WTC11 (cell line): Measurements from ENCODE around the gene KBTBD12. TPM values are rescaled to one million over a fixed set of nuclear protein-coding genes. Genes with fewer than 3 reads are reported as not detected.
A peak's percentile ranks its signal among the peaks of the same experiment; 100 is the strongest.

Source experiments
- ATAC-seq: fragments of 200-7000 bp; cut with Tn5 transposase; 2 replicates; pipeline ENCODE4 v1.10.0; 2021; ENCODE audit warnings: mild to moderate bottlenecking, moderate library complexity
- CTCF ChIA-PET: fragments of 300-600 bp; sonication (Branson Sonifier 250); formaldehyde crosslinking; loops from one replicate; lab custom pipeline; 2021; ENCODE audit warnings: antibody characterized with exemption; lab: Charles Lee
- POLR2A ChIA-PET: fragments of 350-600 bp; sonication (Branson Sonifier 250); formaldehyde crosslinking; loops from one replicate; lab custom pipeline; 2021; ENCODE audit warnings: antibody characterized with exemption; lab: Charles Lee
- DNase-seq: peaks from one replicate; pipeline ENCODE4 v3.0.0; 2021; ENCODE audit warnings: low spot score
- H3K27ac Mint-ChIP-seq: 2 replicates; pipeline ENCODE4 v1.8.0; 2021; ENCODE audit warnings: mixed read lengths
- H3K27me3 Mint-ChIP-seq: 2 replicates; pipeline ENCODE4 v1.8.0; 2021; ENCODE audit warnings: low read depth, mild to moderate bottlenecking, moderate library complexity, mixed read lengths
- H3K36me3 Mint-ChIP-seq: 2 replicates; pipeline ENCODE4 v1.8.0; 2021; ENCODE audit warnings: mixed read lengths
- H3K4me1 Mint-ChIP-seq: 2 replicates; pipeline ENCODE4 v1.8.0; 2022; ENCODE audit warnings: mixed read lengths
- H3K4me3 Mint-ChIP-seq: 2 replicates; pipeline ENCODE4 v1.8.0; 2021; ENCODE audit warnings: mild to moderate bottlenecking, moderate library complexity, mixed read lengths
- H3K9me3 Mint-ChIP-seq: 2 replicates; pipeline ENCODE4 v1.8.0; 2021; ENCODE audit warnings: mixed read lengths
- ESRRA ChIP-seq: sonication (generic); formaldehyde crosslinking; IDR thresholded peaks from 2 replicates; pipeline ENCODE4 v1.8.1; 2022; ENCODE audit warnings: mild to moderate bottlenecking, missing genetic modification reagents, borderline replicate concordance
- HMGXB4 ChIP-seq: sonication (generic); formaldehyde crosslinking; IDR thresholded peaks from 2 replicates; pipeline ENCODE4 v1.8.1; 2023; ENCODE audit warnings: mild to moderate bottlenecking, moderate library complexity, missing genetic modification reagents
- MYBL2 ChIP-seq: sonication (generic); formaldehyde crosslinking; IDR thresholded peaks from 2 replicates; pipeline ENCODE4 v1.8.1; 2023; ENCODE audit warnings: mild to moderate bottlenecking, moderate library complexity, missing genetic modification reagents
- NR3C1 ChIP-seq: sonication (generic); formaldehyde crosslinking; conservative IDR thresholded peaks from 2 replicates; pipeline ENCODE4 v1.8.1; 2023; ENCODE audit warnings: low read depth, mild to moderate bottlenecking, missing genetic modification reagents
- PRRX2 ChIP-seq: fragments of 250-450 bp; sonication (Bioruptor Pico); IDR thresholded peaks from 2 replicates; pipeline ENCODE4 v1.8.0; 2021; ENCODE audit warnings: mild to moderate bottlenecking
- TEAD4 ChIP-seq: sonication (generic); formaldehyde crosslinking; IDR thresholded peaks from 2 replicates; pipeline ENCODE4 v1.8.0; 2022; ENCODE audit warnings: mild to moderate bottlenecking, missing genetic modification reagents
- ZBTB43 ChIP-seq: sonication (generic); formaldehyde crosslinking; IDR thresholded peaks from 2 replicates; pipeline ENCODE4 v1.8.1; 2023; ENCODE audit warnings: mild to moderate bottlenecking, missing genetic modification reagents
- ZNF317 ChIP-seq: sonication (generic); formaldehyde crosslinking; IDR thresholded peaks from 2 replicates; pipeline ENCODE4 v1.8.1; 2023; ENCODE audit warnings: low read depth, mild to moderate bottlenecking, moderate library complexity, missing genetic modification reagents, borderline replicate concordance
- ZNF425 ChIP-seq: fragments of 250-450 bp; sonication (Bioruptor Pico); conservative IDR thresholded peaks from 2 replicates; pipeline ENCODE4 v1.9.0; 2021; ENCODE audit warnings: mild to moderate bottlenecking
- total RNA-seq: library from RNA; stranded (reverse); gene quantifications from 3 replicates; pipeline ENCODE4 v1.2.3, GENCODE V29; 2021

The KBTBD12 gene
- total RNA-seq, 1 experiment from 2014 or later = 0.22 TPM

GRCh38 chr3:127888564-127889107, 26.4 kb upstream of the KBTBD12 start:
- peaks cover 10% of the 10 kb centered on the region; the same call in 1 of the 2 replicates for H3K4me1 Mint-ChIP-seq
- H3K27me3 Mint-ChIP-seq = no peaks in the 10 kb centered on the region; the same call in 1 of the 2 replicates
- no peak overlapping the region for H3K4me3 Mint-ChIP-seq
- ATAC-seq = no peak
- H3K27ac Mint-ChIP-seq = no peak overlapping the region
- no peak for TF ChIP-seq MYBL2 (CRISPR knock-in tag)
- no peak for TF ChIP-seq HMGXB4
- ChIA-PET CTCF (interaction anchor here (1.1 to 1.4 kb wide), 3 partner anchors 37 to 245 kb away, joined by 3 to 4 read pairs (median 4); no protein-coding TSS in a partner anchor), POLR2A (no interaction called here)
- peaks cover 12% of the 10 kb centered on the region for H3K36me3 Mint-ChIP-seq
- H3K9me3 Mint-ChIP-seq = peaks cover 24% of the 10 kb centered on the region
- DNase-seq = no peak

GRCh38 chr3:127889461-127889863, 25.6 kb upstream of the KBTBD12 start:
- ChIA-PET CTCF (interaction anchor here (0.7 to 1.4 kb wide), 4 partner anchors 37 to 244 kb away, joined by 3 to 4 read pairs (median 4); no protein-coding TSS in a partner anchor), POLR2A (no interaction called here)
- no peak for ATAC-seq
- H3K36me3 Mint-ChIP-seq = peaks cover 12% of the 10 kb centered on the region
- peaks cover 10% of the 10 kb centered on the region; the same call in 1 of the 2 replicates for H3K4me1 Mint-ChIP-seq
- peaks cover 24% of the 10 kb centered on the region for H3K9me3 Mint-ChIP-seq
- no peak overlapping the region for H3K4me3 Mint-ChIP-seq
- no peaks in the 10 kb centered on the region; the same call in 1 of the 2 replicates for H3K27me3 Mint-ChIP-seq
- TF ChIP-seq TEAD4 (CRISPR knock-in tag) (no peak), ZNF317 (CRISPR knock-in tag) (no peak), ESRRA (CRISPR knock-in tag) (no peak), ZBTB43 (CRISPR knock-in tag) (no peak), MYBL2 (CRISPR knock-in tag) (no peak), ZNF425 (CRISPR knock-in tag) (no peak)
- H3K27ac Mint-ChIP-seq = no peak overlapping the region
- DNase-seq = no peak

- ChIA-PET CTCF (interaction anchor here (0.7 to 1.4 kb wide), 4 partner anchors 38 to 243 kb away, joined by 3 to 4 read pairs (median 4); no protein-coding TSS in a partner anchor), POLR2A (no interaction called here)
- Mint-ChIP-seq H3K27ac (no peak overlapping the region), H3K36me3 (peaks cover 12% of the 10 kb centered on the region), H3K9me3 (peaks cover 24% of the 10 kb centered on the region), H3K27me3 (no peaks in the 10 kb centered on the region; the same call in 1 of the 2 replicates), H3K4me3 (no peak overlapping the region), H3K4me1 (peaks cover 10% of the 10 kb centered on the region; the same call in 1 of the 2 replicates)
- no peak for TF ChIP-seq NR3C1
- TF ChIP-seq PRRX2 (CRISPR knock-in tag) = no peak
- no peak for TF ChIP-seq ZBTB43 (CRISPR knock-in tag)
- DNase-seq (no peak), ATAC-seq (peak; percentile 53)
These were observed 24.9 kb upstream of the KBTBD12 start for GRCh38 chr3:127889976-127890650.
